Measurements from ENCODE around the gene PRKAG2.
"Not testable (repeated sequence)": the region's sequence is repeated elsewhere in the genome, so short reads cannot be mapped to it uniquely, and the experiment has no call there.

The PRKAG2 gene

GRCh38 chr7:151520419-151521261 is 356.3 kb downstream of the PRKAG2 start:
- DNase-seq: peak; percentile 33

DNA sequence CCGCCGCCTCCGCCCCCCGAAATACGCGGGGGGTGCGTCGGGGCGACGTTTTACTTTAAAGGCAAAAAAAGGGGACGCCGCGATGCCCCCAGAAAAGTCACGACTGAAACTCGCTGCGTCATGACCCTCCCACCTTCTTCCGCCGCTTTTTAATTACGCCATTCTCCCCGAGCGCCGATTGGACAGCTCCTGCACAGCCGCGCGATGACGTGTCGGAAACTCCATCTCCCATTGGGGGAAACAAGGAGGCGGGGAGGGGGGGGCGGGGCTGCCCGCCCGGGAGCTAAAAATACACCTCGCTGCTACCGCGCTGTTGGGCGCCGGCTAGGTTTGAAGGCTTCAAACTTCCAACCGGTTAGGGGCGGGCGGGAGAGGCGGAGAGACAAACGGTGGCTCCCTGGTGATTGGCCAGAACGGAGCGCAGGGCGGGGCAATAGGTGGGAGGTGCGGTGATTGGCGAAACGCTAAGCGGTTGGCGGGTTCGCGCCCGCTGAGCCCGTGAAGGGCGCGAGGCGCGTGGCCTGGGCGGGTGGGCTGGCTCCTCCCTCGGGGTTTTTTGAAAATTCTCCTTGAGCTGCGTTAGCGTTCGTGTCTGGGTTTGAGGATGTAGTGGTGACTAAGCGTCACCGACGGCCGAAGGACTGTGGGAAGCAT is 357.0 kb downstream of the PRKAG2 start, which contains the start of gene RHEB:
TSS of gene RHEB (minus strand) at position 131 of the 654 bp plus-strand sequence. CDS start 384 bp downstream, outside the sequence.
- DNase-seq: peak; percentile 99

DNA sequence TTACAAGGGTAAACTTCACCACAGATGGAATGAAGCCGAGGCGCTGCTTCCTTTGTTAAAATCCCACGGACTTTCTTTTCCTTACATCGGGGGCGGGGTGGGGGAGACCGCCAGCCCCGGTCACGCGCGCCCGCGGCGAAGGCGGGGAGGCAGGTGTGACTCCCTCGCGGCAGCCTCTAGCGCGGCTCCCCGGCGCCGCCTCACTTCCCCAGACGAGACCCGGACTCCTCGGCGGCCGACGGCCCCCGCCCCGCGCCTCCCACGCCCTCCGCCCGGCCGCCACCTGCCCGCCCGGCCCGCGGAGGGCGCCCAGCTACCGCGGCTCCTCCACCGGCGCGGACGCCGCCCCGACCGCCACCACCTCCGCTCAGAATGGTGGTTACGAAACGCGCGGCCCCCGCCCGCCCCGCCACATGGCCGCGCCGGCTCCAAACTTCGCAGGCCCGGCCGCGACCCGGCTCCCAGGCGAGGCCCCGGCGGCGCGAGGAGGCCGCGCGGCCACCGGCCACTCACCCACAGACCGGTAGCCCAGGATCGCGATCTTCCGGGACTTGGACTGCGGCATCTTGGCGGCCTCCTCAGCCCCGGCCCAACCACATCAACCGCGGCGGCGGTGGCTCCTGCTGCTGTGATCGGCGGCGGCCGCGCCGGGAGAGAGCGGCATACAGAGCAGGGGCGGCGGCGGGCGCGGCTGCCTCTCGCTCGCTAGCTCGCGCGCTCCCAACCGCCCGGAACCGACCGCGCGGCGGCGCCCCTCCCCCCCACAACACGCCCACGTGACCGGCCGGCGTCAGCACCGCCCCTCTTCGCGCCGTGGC is 357.8 kb downstream of the PRKAG2 start:
- DNase-seq: not testable (repeated sequence)

GRCh38 chr7:151518105-151518946 is 358.6 kb downstream of the PRKAG2 start:
- DNase-seq: no peak

GRCh38 chr7:151517601-151518104 is 359.3 kb downstream of the PRKAG2 start:
- DNase-seq: no peak

DNA sequence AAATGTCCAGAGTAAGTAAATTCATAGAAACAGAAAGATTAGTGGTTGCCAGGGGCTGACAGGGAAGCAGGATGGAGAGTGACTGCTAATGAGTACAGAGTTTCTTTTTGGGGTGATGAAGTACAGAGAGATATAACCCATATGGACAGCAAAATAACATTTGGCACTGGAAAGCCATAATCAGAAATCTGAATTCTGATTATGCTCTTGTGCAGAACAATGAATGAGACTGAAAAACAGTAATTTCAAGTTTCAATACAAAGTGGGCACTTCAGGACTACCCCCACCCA is 361.7 kb downstream of the PRKAG2 start:
- no peak for DNase-seq

- no peak for DNase-seq
Measured at GRCh38 chr7:151514461-151515275, 362.2 kb downstream of the PRKAG2 start.

DNA sequence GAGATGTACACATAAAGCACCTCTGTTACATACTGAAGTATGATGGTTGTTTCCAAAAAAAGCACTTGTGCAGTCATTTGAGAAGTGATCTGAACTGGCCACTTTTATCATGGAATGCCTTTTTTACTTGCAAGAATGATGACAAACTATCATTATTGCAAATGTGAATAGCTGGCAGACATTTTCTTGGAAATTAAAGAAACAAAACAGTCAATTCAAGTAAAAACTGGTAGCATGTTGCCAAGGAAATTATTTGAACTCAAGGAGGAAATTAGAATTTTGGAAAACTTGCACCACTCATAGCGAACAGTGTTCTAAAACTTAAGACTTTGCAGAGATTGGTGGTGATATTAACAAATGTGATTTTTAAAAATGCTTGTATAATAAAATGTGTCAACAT is 363.8 kb downstream of the PRKAG2 start:
- no peak for DNase-seq

- DNase-seq: no peak
Measured at GRCh38 chr7:151512353-151512752, 364.6 kb downstream of the PRKAG2 start.

DNA sequence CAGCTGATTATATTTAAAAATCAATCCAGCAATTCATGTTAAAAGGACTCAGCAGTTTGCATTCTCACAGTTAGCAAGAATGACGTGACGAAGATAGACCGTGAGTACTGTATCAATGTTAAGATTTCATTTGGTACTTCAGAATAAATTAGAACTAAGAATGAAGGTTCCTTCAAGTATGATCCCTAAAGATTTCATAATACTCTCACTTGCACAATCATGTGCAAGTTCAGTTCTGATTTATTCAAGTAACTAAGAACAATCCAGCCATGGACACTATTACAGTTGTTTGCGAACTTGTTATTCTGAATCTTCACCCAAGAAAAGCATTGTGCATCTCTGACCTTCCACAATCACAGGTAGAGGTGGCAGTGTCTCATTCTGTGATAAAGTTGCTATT is 365.0 kb downstream of the PRKAG2 start:
- DNase-seq: no peak

DNA sequence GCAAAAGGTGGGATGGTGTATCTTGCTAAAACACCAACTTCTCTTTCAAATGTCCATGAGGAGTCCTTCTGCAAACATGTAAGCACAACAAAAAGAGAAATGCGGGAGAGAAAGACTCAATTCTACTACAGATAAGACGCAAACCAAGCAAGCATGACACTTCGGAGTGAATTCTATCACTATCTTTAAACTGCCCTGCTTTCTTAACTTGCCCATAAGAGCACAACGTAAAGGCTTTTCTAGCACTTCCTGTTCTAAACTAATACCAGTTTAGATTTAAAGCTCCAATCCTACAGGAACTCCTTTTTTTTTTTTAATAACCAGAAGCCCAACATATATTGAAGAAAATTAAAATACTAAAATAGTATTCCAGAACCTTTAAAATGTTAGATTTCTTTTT is 365.6 kb downstream of the PRKAG2 start:
- DNase-seq: no peak

DNA sequence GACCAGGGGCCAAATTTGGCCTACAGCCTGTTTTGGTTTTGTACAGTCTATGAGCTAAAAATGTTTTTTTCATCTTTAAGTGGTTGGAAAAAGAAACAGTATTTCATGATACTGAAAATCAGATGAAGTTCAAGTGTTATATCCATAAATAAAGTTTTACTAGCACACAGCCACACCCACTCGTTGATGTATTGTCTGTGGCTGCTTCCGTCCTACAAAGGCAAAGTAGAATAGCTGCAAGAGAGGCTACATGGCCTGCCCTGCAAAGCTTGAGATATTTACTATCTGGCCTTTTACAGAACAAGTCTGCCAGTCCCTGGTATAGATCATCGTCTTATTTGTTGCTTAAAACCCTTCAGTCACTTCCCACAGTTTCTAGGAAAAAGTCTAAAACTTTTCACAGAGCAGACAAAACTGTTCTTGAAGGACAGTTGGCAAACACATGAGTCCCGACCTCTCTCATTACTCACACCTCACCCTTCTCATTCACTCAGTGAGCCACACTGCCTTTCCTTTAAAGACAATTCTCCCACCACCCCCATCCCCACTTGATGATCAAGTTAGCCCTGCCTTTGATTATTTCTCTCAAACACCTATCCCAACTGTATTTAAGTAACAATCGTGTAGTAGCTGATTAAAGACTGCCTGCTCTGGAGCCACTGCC is 367.1 kb downstream of the PRKAG2 start:
- no peak for DNase-seq

- no peak for DNase-seq
Measured at GRCh38 chr7:151508991-151509390, 367.9 kb downstream of the PRKAG2 start.

GRCh38 chr7:151507806-151508205 is 369.1 kb downstream of the PRKAG2 start:
- DNase-seq: no peak

DNA sequence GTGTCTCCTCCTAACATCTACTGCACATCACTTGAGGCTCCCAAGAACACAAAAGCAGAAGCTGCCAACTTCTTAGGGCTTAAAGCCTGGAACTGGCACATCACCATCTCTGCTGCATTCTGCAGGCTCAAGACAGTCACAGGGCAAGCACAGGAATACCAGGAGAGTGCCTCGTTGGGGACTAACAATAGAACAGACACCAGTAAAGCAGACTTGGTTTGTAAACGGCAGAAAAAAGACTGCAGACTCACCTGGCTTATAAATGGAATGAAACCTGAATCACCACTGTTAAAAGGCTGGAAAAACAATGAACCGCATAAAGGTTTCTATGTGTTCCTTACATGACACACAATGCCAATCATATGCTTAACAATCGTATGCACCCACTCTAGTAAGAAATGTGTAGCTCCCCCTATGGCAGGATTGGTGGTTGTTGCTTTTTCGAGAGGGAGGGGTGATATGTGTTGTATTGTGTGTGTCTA is 370.0 kb downstream of the PRKAG2 start:
- no peak for DNase-seq

All from DMS153 (cell line).